Aorta (tissue), 5 donors: ENCODE data around the gene MAP2K3. TPM values are rescaled to one million over a fixed set of nuclear protein-coding genes. Genes with fewer than 3 reads are reported as not detected.

Source experiments
- ATAC-seq: fragments of 200-7000 bp; cut with Tn5 transposase; one replicate; pipeline ENCODE4 v1.9.1; 2022; ENCODE audit warnings: moderate library complexity; ENCODE audit not compliant: low FRiP score
- DNase-seq, 2 donors: peaks; one replicate each; pipeline ENCODE4 v3.0.0-alpha.2; 2020
- H3K27ac ChIP-seq, 2 donors: one replicate each; pipeline ENCODE4 v1.5.1; 2013; ENCODE audit warnings: low read length in 2 of 2, mild to moderate bottlenecking in 2 of 2, moderate library complexity in 2 of 2, control low read depth in 1 of 2, inconsistent platforms in 1 of 2, low read depth in 1 of 2
- H3K27me3 ChIP-seq, 2 donors: one replicate each; pipeline ENCODE4 v1.6.1; 2013; ENCODE audit warnings: control low read depth in 1 of 2, low read length in 1 of 2, mild to moderate bottlenecking in 1 of 2, moderate library complexity in 1 of 2; ENCODE audit not compliant: insufficient read depth in 2 of 2, control insufficient read depth in 1 of 2
- H3K36me3 ChIP-seq, 2 donors: one replicate each; pipeline ENCODE4 v1.6.1; 2013; ENCODE audit warnings: control low read depth in 1 of 2, low read length in 1 of 2, mild to moderate bottlenecking in 1 of 2; ENCODE audit not compliant: insufficient read depth in 2 of 2, control insufficient read depth in 1 of 2
- H3K4me1 ChIP-seq, 2 donors: one replicate each; pipeline ENCODE4 v1.6.1; 2013; ENCODE audit warnings: low read length in 2 of 2, control low read depth in 1 of 2, mild to moderate bottlenecking in 1 of 2, moderate library complexity in 1 of 2; ENCODE audit not compliant: insufficient read depth in 2 of 2, control insufficient read depth in 1 of 2
- H3K4me3 ChIP-seq, 2 donors: one replicate each; pipeline ENCODE4 v1.5.1; 2013; ENCODE audit warnings: low read length in 2 of 2, control low read depth in 1 of 2, mild to moderate bottlenecking in 1 of 2
- H3K9me3 ChIP-seq: one replicate; pipeline ENCODE4 v1.6.1; 2013; ENCODE audit warnings: mild to moderate bottlenecking, low read length; ENCODE audit not compliant: control insufficient read depth
- WGBS, 2 donors: extraction: QIAGEN DNeasy Blood & Tissue Kit; methylation state at CpG; one replicate each; pipeline ENCODE4 v1.1.7; 2013; 5-methylcytosine and 5-hydroxymethylcytosine counted together
- intact Hi-C, 2 donors: fragments of 100-400 bp; cut with DNase I; formaldehyde crosslinking; loops; one replicate each; pipeline versions ENCODE4 v1.14.2 to v1.15.0; 2022
- polyA plus RNA-seq, 2 donors: library from polyadenylated mRNA; stranded (reverse); fragments of 200-250 nt; gene quantifications; one replicate each; pipeline ENCODE4 v1.2.3, GENCODE V29; 2013
- total RNA-seq, 2 donors: library from RNA; stranded (reverse); fragmentation: NEBNext Ultra II Directional; extraction: Animal tissue kit (Norgen Biotek cat#: 25700); gene quantifications; one replicate each; pipeline ENCODE4 v1.2.1, GENCODE V29; 2021
- donor health status: healthy with polysubstance abuse.
- donor health status: Bipolar disorder and iron deficiency.
- donor health status: DM: no; HTN: no; CAD: no.
- donor health status: DM: no; HTN: no; CAD: no.
- donor health status: DM: yes; HTN: yes; CAD: no.

MAP2K3 gene
- total and polyA plus RNA-seq, 4 donors, result 21.8 to 82.6 (median 50.1) TPM

GRCh38 chr17:21276264-21276588, 8.3 kb upstream of the MAP2K3 start:
- Histone ChIP-seq H3K4me3 (peak overlapping the region in 1 of 2 donors; percentile 44), H3K27me3 (no peaks in the 10 kb centered on the region), H3K9me3 (no peaks in the 10 kb centered on the region), H3K4me1 (no peaks in the 10 kb centered on the region), H3K36me3 (no peaks in the 10 kb centered on the region), H3K27ac (no peak overlapping the region)
- 8 to 9% methylated on average over 17 of the region's 17 CpGs for WGBS, 2 donors
- no peak for ATAC-seq
- intact Hi-C loops, result loop anchor here (5.0 to 10.0 kb wide), 3 partner anchors 101 to 151 kb away; partner anchors contain the start of genes DHRS7B (in 2 of the 2) and KCNJ12 (in 1 of the 2)
- no peak for DNase-seq

- Histone ChIP-seq H3K27me3 (no peaks in the 10 kb centered on the region), H3K27ac (no peak overlapping the region), H3K9me3 (no peaks in the 10 kb centered on the region), H3K36me3 (no peaks in the 10 kb centered on the region), H3K4me1 (no peaks in the 10 kb centered on the region), H3K4me3 (no peak overlapping the region)
- DNase-seq, result no peak
- ATAC-seq, result no peak
- intact Hi-C loops, result loop anchor here (5.0 to 10.0 kb wide), 3 partner anchors 100 to 153 kb away; partner anchors contain the start of genes DHRS7B (in 2 of the 2) and KCNJ12 (in 1 of the 2)
- 95 to 98% methylated on average over 3 of the region's 3 CpGs for WGBS, 2 donors
Measured at GRCh38 chr17:21277332-21277731, 7.2 kb upstream of the MAP2K3 start.

- Histone ChIP-seq H3K4me1 (peaks cover 0 to 4% of the 10 kb centered on the region in 2 donors), H3K27ac (no peak overlapping the region), H3K9me3 (no peaks in the 10 kb centered on the region), H3K27me3 (no peaks in the 10 kb centered on the region), H3K36me3 (no peaks in the 10 kb centered on the region), H3K4me3 (no peak overlapping the region)
- WGBS, 2 donors, result 76 to 77% methylated on average over 8 of the region's 8 CpGs
- DNase-seq (peak in 1 of 2 donors; percentile 63), ATAC-seq (no peak)
- intact Hi-C loops, result loop anchor here (2.0 to 10.0 kb wide), 4 partner anchors 99 to 232 kb away; partner anchors contain the start of genes DHRS7B (in 2 of the 2) and KCNJ12 (in 1 of the 2)
Measured at GRCh38 chr17:21278450-21279197, 5.9 kb upstream of the MAP2K3 start.

- H3K27me3 ChIP-seq, result no peaks in the 10 kb centered on the region
- 89 to 93% methylated on average over 6 of the region's 6 CpGs for WGBS, 2 donors
- no peak for DNase-seq
- no peaks in the 10 kb centered on the region for H3K9me3 ChIP-seq
- H3K27ac ChIP-seq, result no peak overlapping the region
- intact Hi-C loops, result loop anchor here (2.0 to 10.0 kb wide), 4 partner anchors 98 to 232 kb away; partner anchors contain the start of genes DHRS7B (in 2 of the 2) and KCNJ12 (in 1 of the 2)
- no peaks in the 10 kb centered on the region for H3K36me3 ChIP-seq
- H3K4me1 ChIP-seq, result peaks cover 0 to 4% of the 10 kb centered on the region in 2 donors
- no peak for ATAC-seq
- no peak overlapping the region for H3K4me3 ChIP-seq
Measured at GRCh38 chr17:21279198-21279535, 5.3 kb upstream of the MAP2K3 start.

DNA sequence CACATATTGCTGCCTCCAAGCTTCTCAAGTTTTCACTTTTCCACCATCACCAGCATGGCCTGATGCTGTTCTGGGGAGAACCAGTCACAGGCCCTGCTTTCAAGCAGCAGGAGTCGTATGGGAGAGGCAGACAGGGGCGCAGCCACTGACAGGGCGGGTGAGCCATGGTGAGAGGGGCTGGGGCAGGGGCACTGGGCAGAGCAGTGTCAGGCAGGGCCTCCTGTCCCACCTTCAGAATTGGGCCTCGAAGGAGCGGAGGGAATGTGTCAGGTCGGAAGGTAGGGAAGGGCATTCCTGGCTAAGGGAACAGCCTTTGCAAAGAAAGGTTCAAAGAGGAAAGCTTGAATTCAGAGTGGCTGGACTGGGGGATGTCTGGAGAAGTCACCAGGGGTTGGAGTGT, 4.9 kb upstream of the MAP2K3 start:
- DNase-seq, result no peak
- Histone ChIP-seq H3K27ac (no peak overlapping the region), H3K4me3 (no peak overlapping the region), H3K36me3 (no peaks in the 10 kb centered on the region), H3K9me3 (no peaks in the 10 kb centered on the region), H3K27me3 (no peaks in the 10 kb centered on the region), H3K4me1 (peaks cover 0 to 4% of the 10 kb centered on the region in 2 donors)
- ATAC-seq, result no peak
- intact Hi-C loops, result loop anchor here (2.0 to 10.0 kb wide), 4 partner anchors 98 to 231 kb away; partner anchors contain the start of genes DHRS7B (in 2 of the 2) and KCNJ12 (in 1 of the 2)
- 88 to 95% methylated on average over 6 of the region's 6 CpGs for WGBS, 2 donors

DNA sequence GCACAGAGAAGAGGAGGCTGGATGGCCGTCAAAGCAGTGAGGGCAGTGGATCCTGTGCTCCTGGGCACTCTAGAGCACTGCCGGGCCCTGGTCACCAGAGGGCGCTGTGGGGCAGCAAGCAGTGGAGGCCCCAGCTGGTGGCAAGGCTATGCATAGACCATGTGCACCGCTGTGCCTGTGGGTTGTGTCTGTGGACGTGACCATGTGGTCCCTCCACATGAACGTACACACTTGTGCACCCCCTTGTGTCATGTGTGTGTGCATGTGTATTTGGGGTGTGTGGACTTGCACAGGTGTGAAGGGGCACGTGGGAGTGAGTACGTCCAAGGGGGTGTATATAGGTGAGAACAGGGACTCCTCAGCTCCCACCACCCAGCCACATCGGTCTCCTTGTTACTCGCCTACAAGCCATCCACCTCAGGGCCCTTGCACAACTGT, 4.4 kb upstream of the MAP2K3 start:
- WGBS, 2 donors, result 27 to 31% methylated on average over 10 of the region's 10 CpGs
- peak; percentile 75 for ATAC-seq
- Histone ChIP-seq H3K36me3 (no peaks in the 10 kb centered on the region), H3K4me1 (peaks cover 0 to 4% of the 10 kb centered on the region in 2 donors), H3K27me3 (no peaks in the 10 kb centered on the region), H3K27ac (no peak overlapping the region), H3K9me3 (no peaks in the 10 kb centered on the region), H3K4me3 (no peak overlapping the region)
- intact Hi-C loops, result loop anchor here (2.0 to 5.0 kb wide), 3 partner anchors 172 to 231 kb away; no protein-coding TSS in a partner anchor
- peak; percentile 91 to 97 for DNase-seq

GRCh38 chr17:21282231-21282630, 2.3 kb upstream of the MAP2K3 start:
- Histone ChIP-seq H3K4me3 (no peak overlapping the region), H3K27ac (peak overlapping the region in 1 of 2 donors; percentile 94), H3K9me3 (no peaks in the 10 kb centered on the region), H3K27me3 (no peaks in the 10 kb centered on the region), H3K4me1 (peaks cover 0 to 6% of the 10 kb centered on the region in 2 donors), H3K36me3 (no peaks in the 10 kb centered on the region)
- ATAC-seq (no peak), DNase-seq (peak; percentile 89 to 92)
- intact Hi-C loops, result loop anchor here (5.0 kb wide), 2 partner anchors 170 to 175 kb away; no protein-coding TSS in a partner anchor
- 0 to 3% methylated on average over 5 of the region's 5 CpGs for WGBS, 2 donors

- Histone ChIP-seq H3K27me3 (no peaks in the 10 kb centered on the region), H3K4me1 (peaks cover 0 to 8% of the 10 kb centered on the region in 2 donors), H3K27ac (peak overlapping the region; percentile 38 to 94), H3K36me3 (no peaks in the 10 kb centered on the region), H3K4me3 (no peak overlapping the region), H3K9me3 (no peaks in the 10 kb centered on the region)
- no peak for DNase-seq
- ATAC-seq, result no peak
- intact Hi-C loops, result loop anchor here (5.0 kb wide), 2 partner anchors 169 to 174 kb away; no protein-coding TSS in a partner anchor
- 77 to 86% methylated on average over 5 of the region's 5 CpGs for WGBS, 2 donors
Measured at GRCh38 chr17:21282850-21283249, 1.7 kb upstream of the MAP2K3 start.
